GM21825 (cell line): ENCODE measurements around the gene SLC17A4.
"Not testable (repeated sequence)": the region's sequence is repeated elsewhere in the genome, so short reads cannot be mapped to it uniquely, and the experiment has no call there.

Experiments used
- ATAC-seq: cut with Tn5 transposase; IDR thresholded peaks from one replicate; pipeline ENCODE4 v1.9.1; 2021; ENCODE audit warnings: mild to moderate bottlenecking, moderate library complexity; ENCODE audit not compliant: unreplicated experiment

The SLC17A4 gene

GRCh38 chr6:25754535-25754934 lies at the start of gene SLC17A4:
SLC17A4 (plus strand) TSS chr6:25754742; CDS start chr6:25761963, 7,221 bp downstream.
- no peak for ATAC-seq

- no peak for ATAC-seq
Observed at GRCh38 chr6:25706314-25707014, 48.1 kb upstream of the SLC17A4 start.

GRCh38 chr6:25709761-25710160 lies 44.8 kb upstream of the SLC17A4 start:
- ATAC-seq: no peak

- no peak for ATAC-seq
Observed at GRCh38 chr6:25710287-25710686, 44.3 kb upstream of the SLC17A4 start.

- no peak for ATAC-seq
Observed at GRCh38 chr6:25713824-25714223, 40.7 kb upstream of the SLC17A4 start.

- no peak for ATAC-seq
Observed at GRCh38 chr6:25714765-25715164, 39.8 kb upstream of the SLC17A4 start.

GRCh38 chr6:25715794-25716193 lies 38.7 kb upstream of the SLC17A4 start:
- ATAC-seq: no peak

GRCh38 chr6:25717866-25718740 lies 36.4 kb upstream of the SLC17A4 start:
- no peak for ATAC-seq

GRCh38 chr6:25726122-25726911 lies 28.2 kb upstream of the SLC17A4 start:
- no peak for ATAC-seq

GRCh38 chr6:25727028-25727427 lies 27.5 kb upstream of the SLC17A4 start:
- no peak for ATAC-seq

GRCh38 chr6:25730907-25731306 lies 23.6 kb upstream of the SLC17A4 start:
- ATAC-seq: no peak

GRCh38 chr6:25731721-25732120 lies 22.8 kb upstream of the SLC17A4 start:
- ATAC-seq: no peak

- no peak for ATAC-seq
Observed at GRCh38 chr6:25732468-25733198, 21.9 kb upstream of the SLC17A4 start.

- no peak for ATAC-seq
Observed at GRCh38 chr6:25735261-25735660, 19.3 kb upstream of the SLC17A4 start.

- ATAC-seq: no peak
Observed at GRCh38 chr6:25743868-25744267, 10.7 kb upstream of the SLC17A4 start.

- ATAC-seq: no peak
Observed at GRCh38 chr6:25745836-25746235, 8.7 kb upstream of the SLC17A4 start.

GRCh38 chr6:25746968-25747367 lies 7.6 kb upstream of the SLC17A4 start:
- ATAC-seq: no peak

GRCh38 chr6:25747477-25747876 lies 7.1 kb upstream of the SLC17A4 start:
- no peak for ATAC-seq

GRCh38 chr6:25748049-25748448 lies 6.5 kb upstream of the SLC17A4 start:
- no peak for ATAC-seq

- not testable (repeated sequence) for ATAC-seq
Observed at GRCh38 chr6:25748601-25749517, 5.7 kb upstream of the SLC17A4 start.
